Measurements from ENCODE around the gene ITSN1. TPM values are rescaled to one million over a fixed set of nuclear protein-coding genes. Genes with fewer than 3 reads are reported as not detected.

ITSN1 gene
- total RNA-seq, 1 experiment from 2014 or later, result 50.3 TPM

GRCh38 chr21:33820230-33820770, 178.0 kb downstream of the ITSN1 start:
- intact Hi-C loops (cut with micrococcal nuclease; ENCODE audit: unreplicated experiment) (no loop called here), in situ Hi-C loops (cut with HindIII; ENCODE audit: low pct_unique_long_range_greater_than_20kb, low sequenced_read_pairs) (no loop called here)
- no peak overlapping the region for H3K4me3 ChIP-seq (ENCODE audit: low read depth in 2 of 2, low read length in 2 of 2)
- ChIA-PET POLR2A (no interaction called here), CTCF (no interaction called here)
- peaks cover 7% of the 10 kb centered on the region for H3K36me3 ChIP-seq (ENCODE audit: control insufficient read depth, insufficient read depth, low read length)
- DNase-seq (ENCODE audit: low read depth, low spot score) (no peak), ATAC-seq (no peak)
- TF ChIP-seq REST (IDR thresholded peaks at IDR 0.05; ENCODE audit: insufficient read depth in 1 of 2, low read depth in 2 of 2, low read length in 1 of 2) (no peak), POLR2AphosphoS5 (IDR thresholded peaks at IDR 0.05; ENCODE audit: low read depth, low read length) (no peak), SIN3A (IDR thresholded peaks at IDR 0.05; ENCODE audit: borderline replicate concordance, insufficient read depth, low read depth, low read length) (no peak), TCF7L2 (IDR thresholded peaks at IDR 0.05; ENCODE audit: low read depth, low read length) (no peak), CTCF (IDR thresholded peaks at IDR 0.05) (no peak)
- H3K27me3 ChIP-seq (ENCODE audit: control insufficient read depth, insufficient read depth, low read length), result no peaks in the 10 kb centered on the region
- H3K4me1 ChIP-seq (ENCODE audit: control insufficient read depth, insufficient read depth, low read length), result no peaks in the 10 kb centered on the region
- H3K9me3 ChIP-seq (ENCODE audit: control insufficient read depth, insufficient read depth, low read depth, low read length), result no peaks in the 10 kb centered on the region
- H3K27ac ChIP-seq (ENCODE audit: low read length), result no peak overlapping the region
- BruUV-seq (replicated peaks), result no TSS peak

- BruUV-seq (replicated peaks), result no TSS peak
- intact Hi-C loops (cut with micrococcal nuclease; ENCODE audit: unreplicated experiment), result no loop called here
Measured at GRCh38 chr21:33820798-33821197, 178.5 kb downstream of the ITSN1 start.

More at GRCh38 chr21:33820798-33821197, 178.5 kb downstream of the ITSN1 start:
- ChIA-PET CTCF (no interaction called here), POLR2A (no interaction called here)
- Histone ChIP-seq H3K9me3 (ENCODE audit: control insufficient read depth, insufficient read depth, low read depth, low read length) (no peaks in the 10 kb centered on the region), H3K27ac (ENCODE audit: low read length) (no peak overlapping the region), H3K4me3 (ENCODE audit: low read depth in 2 of 2, low read length in 2 of 2) (no peak overlapping the region), H3K27me3 (ENCODE audit: control insufficient read depth, insufficient read depth, low read length) (no peaks in the 10 kb centered on the region), H3K4me1 (ENCODE audit: control insufficient read depth, insufficient read depth, low read length) (no peaks in the 10 kb centered on the region), H3K36me3 (ENCODE audit: control insufficient read depth, insufficient read depth, low read length) (peaks cover 7% of the 10 kb centered on the region)
- no peak for TF ChIP-seq REST (IDR thresholded peaks at IDR 0.05; ENCODE audit: insufficient read depth in 1 of 2, low read depth in 2 of 2, low read length in 1 of 2)
- TF ChIP-seq TCF7L2 (IDR thresholded peaks at IDR 0.05; ENCODE audit: low read depth, low read length), result no peak
- no peak for TF ChIP-seq POLR2AphosphoS5 (IDR thresholded peaks at IDR 0.05; ENCODE audit: low read depth, low read length)
- TF ChIP-seq SIN3A (IDR thresholded peaks at IDR 0.05; ENCODE audit: borderline replicate concordance, insufficient read depth, low read depth, low read length), result no peak
- no peak for TF ChIP-seq CTCF (IDR thresholded peaks at IDR 0.05)
- DNase-seq (ENCODE audit: low read depth, low spot score) (no peak), ATAC-seq (no peak)
- in situ Hi-C loops (cut with HindIII; ENCODE audit: low pct_unique_long_range_greater_than_20kb, low sequenced_read_pairs), result no loop called here
